Myocyte (in vitro differentiated cells): Measurements from ENCODE around the gene DST. TPM values are rescaled to one million over a fixed set of nuclear protein-coding genes. Genes with fewer than 3 reads are reported as not detected.
A peak's percentile ranks its signal among the peaks of the same experiment; 100 is the strongest.

ENCODE experiments used
- DNase-seq: peaks from one replicate; pipeline ENCODE4 v3.0.0-alpha.2; 2012; ENCODE audit warnings: low read depth
- total RNA-seq: library from RNA; depleted of rRNA; stranded (reverse); fragments of >200 nt; gene quantifications from 2 replicates; pipeline ENCODE4 v1.2.3, GENCODE V29; 2014

The DST gene
- total RNA-seq, 1 donor from 2014 or later = 500 TPM

- no peak for DNase-seq
Observed at GRCh38 chr6:56486681-56487080, 156.0 kb downstream of the DST start.

GRCh38 chr6:56484669-56485068 is 158.0 kb downstream of the DST start:
- DNase-seq = peak; percentile 15

DNA sequence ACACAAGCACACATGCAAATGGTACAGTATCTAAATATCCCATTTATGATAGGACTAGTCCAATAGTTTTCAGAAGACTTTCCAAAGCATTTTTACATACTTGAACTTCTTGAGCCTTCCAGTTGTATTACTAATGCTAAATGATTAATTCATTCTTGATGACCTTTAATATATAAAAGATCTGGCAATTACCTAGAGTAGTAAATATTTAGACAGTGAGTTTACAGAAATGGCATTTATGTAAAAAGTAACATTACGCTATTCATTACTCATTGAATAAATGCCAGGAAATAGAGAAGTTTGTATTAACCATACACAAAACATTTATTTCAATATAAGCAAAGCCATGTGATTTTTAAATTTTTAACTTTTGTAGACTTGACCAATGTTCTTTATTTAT is 158.8 kb downstream of the DST start:
- DNase-seq = no peak

DNA sequence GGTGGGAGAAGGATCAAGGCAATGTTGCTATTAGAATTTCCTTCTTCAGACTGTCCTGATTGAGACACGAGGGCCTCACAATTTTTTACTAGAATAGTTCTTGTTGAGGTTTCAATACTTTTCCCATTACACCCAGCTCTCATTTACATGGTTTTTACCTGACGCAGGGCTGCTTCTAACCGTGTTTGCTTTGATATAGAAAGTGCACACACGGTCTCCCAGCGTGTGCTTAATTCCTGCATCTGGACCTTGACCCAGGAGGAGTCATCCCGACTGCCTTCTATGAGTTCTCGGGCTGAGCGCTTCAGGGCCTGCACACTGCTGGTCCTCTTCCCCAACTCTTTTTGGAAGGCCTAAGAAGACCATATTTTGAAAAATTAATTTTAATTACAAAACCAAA is 160.2 kb downstream of the DST start:
- DNase-seq = no peak

GRCh38 chr6:56481957-56482356 is 160.7 kb downstream of the DST start:
- DNase-seq = no peak

- no peak for DNase-seq
Observed at GRCh38 chr6:56480654-56481337, 161.9 kb downstream of the DST start.

- no peak for DNase-seq
Observed at GRCh38 chr6:56480246-56480645, 162.4 kb downstream of the DST start.

GRCh38 chr6:56479381-56479780 is 163.3 kb downstream of the DST start:
- DNase-seq = no peak

- no peak for DNase-seq
Observed at GRCh38 chr6:56478202-56478601, 164.5 kb downstream of the DST start.

DNA sequence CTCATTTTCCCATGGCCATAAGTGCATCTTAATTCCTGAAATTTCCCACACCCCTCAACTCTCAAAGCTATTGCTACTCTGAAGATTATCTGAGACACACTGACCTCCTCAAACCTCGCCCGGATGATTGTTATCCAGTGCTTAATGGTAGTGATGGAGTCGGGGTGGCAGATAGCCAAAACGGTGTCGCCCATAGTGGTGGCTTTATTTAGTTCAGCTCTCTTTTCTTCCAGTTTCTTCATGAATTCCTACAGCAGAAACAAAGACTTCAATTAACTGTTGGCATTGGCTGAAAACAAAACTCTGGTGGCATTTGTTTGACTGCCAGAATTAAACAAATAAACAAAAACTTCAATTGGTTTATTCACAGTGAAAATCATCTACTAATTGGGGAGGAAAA is 165.4 kb downstream of the DST start:
- no peak for DNase-seq

- peak; percentile 73 for DNase-seq
Observed at GRCh38 chr6:56475736-56476457, 166.8 kb downstream of the DST start.

- DNase-seq = no peak
Observed at GRCh38 chr6:56474532-56474931, 168.2 kb downstream of the DST start.

DNA sequence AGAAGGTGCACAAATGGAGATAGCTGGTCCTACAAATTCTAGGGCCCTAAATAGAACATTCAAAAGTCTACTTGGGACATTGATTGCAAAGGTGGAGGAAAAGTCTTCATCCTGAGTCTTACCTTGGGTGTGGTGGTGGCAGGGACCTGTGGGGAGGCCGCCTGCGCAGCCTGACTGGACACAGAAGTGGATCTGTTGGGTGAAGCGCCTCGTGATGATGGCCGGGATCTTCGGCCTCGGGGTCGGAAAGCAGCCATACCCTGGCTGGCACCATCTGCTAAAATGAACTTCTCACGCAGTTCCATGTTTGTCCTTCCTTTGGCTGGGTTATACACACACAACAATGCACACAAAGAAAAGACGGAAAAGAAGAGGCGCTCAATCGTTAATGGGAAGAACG is 179.2 kb downstream of the DST start:
- no peak for DNase-seq

GRCh38 chr6:56459030-56459805 is 183.5 kb downstream of the DST start:
- no peak for DNase-seq

DNA sequence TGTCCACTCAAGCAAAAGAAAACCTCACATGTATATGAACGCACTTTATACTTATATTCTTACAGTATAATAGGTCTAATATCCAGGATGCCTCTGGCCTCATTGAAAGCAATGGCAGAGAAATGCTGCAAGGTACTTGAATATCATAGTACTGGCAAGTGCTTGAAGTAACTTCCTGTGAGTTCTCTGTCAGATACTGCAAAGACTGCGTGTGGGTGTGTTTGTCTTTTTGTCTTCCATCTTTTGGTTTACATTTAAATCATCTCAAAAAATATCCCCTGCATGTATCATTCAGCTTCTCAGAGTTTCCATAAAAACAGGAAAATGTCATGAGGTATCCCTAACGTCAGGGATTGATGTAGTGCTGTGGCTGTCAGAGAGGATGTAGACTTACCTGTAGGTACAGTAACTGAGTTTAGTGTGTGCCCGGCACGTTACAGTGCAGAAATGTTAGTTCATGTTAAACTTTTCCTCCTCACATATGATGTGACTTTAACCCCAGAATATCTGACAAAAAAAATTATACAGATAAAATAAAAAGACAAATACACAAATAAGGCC is 184.3 kb downstream of the DST start:
- no peak for DNase-seq

GRCh38 chr6:56456785-56457184 is 185.9 kb downstream of the DST start:
- DNase-seq = no peak

GRCh38 chr6:56450882-56451739 is 191.6 kb downstream of the DST start:
- peak; percentile 41 for DNase-seq

DNA sequence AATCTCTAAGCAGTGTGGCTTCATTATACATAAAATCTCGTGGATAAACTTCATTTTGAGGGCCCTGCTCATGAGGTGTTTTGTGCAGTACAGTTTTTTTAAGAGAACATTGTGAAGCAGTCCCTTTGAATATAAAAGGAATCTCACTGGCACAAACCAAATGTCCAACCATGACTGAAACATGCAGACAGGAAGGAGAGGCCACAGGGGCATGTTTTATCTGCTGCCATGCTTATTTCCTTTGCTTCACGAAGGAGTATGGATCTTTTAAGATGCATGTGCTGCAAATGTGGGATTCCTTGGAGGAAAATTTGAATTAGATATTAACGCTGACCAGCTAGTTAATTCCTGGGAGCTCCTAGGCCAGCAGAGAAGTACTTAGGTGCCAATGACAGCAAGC is 192.3 kb downstream of the DST start:
- DNase-seq = no peak

GRCh38 chr6:56448046-56448445 is 194.6 kb downstream of the DST start:
- DNase-seq = no peak

DNA sequence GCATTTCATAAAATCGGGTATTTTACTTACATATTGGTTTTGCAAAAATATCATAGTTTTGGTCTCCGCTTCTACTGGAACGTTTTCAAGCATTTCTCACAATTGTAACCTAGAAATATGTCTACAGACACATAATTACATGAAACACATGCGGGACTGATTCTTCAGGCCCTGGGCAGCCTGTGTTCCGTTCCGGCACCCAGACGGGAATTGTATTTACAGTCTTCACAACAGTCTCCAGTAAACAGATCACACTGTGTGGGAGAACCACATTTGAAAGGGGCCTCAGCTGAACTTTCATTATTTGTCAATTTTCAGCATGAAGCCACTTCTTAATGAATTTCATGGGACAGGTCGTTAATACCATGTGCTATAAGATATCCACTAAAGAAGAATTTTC is 196.9 kb downstream of the DST start:
- DNase-seq = no peak

DNA sequence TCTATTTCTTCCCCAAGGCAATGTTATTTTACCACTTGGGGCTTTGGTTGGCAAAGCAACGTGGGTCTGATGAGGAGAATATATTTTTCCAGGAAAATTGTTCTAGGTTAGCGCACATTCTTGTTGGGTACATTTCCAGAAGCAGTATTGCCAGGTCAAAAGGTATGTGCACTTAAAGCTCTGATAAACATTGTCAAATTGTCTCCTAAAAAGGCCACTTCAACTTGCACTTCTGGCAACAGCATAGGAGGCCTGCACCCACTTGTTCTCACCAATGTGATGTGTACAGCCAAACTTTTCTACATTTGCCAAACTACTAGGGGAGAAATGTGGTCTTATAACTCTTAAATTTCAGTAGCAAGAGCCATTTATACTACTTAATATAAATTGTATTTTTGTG is 197.8 kb downstream of the DST start:
- DNase-seq = no peak
